T-cell (primary cell): ENCODE measurements around the gene MRPS9. TPM values are rescaled to one million over a fixed set of nuclear protein-coding genes. Genes with fewer than 3 reads are reported as not detected.

ENCODE experiments used
- ATAC-seq, 4 experiments: fragments of 200-7000 bp in 3 of 4; fragments of 150-1000 bp in 1 of 4; cut with Tn5 transposase; replicated peaks in 1 of 4; 1 replicate in 3 of 4; 2 replicates in 1 of 4; pipeline ENCODE4 v1.10.0; 2021; ENCODE audit warnings: moderate library complexity in 3 of 4, mild to moderate bottlenecking in 2 of 4, moderate number of reproducible peaks in 1 of 4
- CTCF ChIA-PET, 2 donors: fragments of 300-600 bp; sonication (Branson Sonifier 250); formaldehyde crosslinking; loops; one replicate each; lab custom pipeline; 2022; ENCODE audit warnings: antibody characterized with exemption in 2 of 2; lab: Charles Lee
- POLR2A ChIA-PET, 2 donors: fragments of 300-600 bp; sonication (Branson Sonifier 250); formaldehyde crosslinking; loops; one replicate each; lab custom pipeline; 2022; ENCODE audit warnings: antibody characterized with exemption in 2 of 2; lab: Charles Lee
- DNase-seq, 35 experiments: peaks; one replicate each; pipeline versions ENCODE4 v3.0.0 to v3.0.0-alpha.2; 2013 to 2023
- H3K27ac ChIP-seq: one replicate; pipeline ENCODE4 v1.5.1; 2013; ENCODE audit warnings: low read length
- H3K27me3 ChIP-seq, 2 experiments: replicated peaks in 1 of 2; 1 replicate in 1 of 2; 2 replicates in 1 of 2; pipeline versions ENCODE4 v1.6.1 to v1.7.0; 2013; ENCODE audit warnings: low read length in 1 of 2, mixed read lengths in 1 of 2; ENCODE audit not compliant: control insufficient read depth in 2 of 2, insufficient read depth in 2 of 2; ENCODE audit errors: extremely low read depth in 1 of 2
- H3K36me3 ChIP-seq, 2 donors: 1 replicate in 1 of 2; 2 replicates in 1 of 2; pipeline versions ENCODE4 v1.6.1 to v1.7.0; 2013; ENCODE audit warnings: low read length in 1 of 2; ENCODE audit not compliant: control insufficient read depth in 2 of 2, insufficient read depth in 1 of 2; ENCODE audit errors: extremely low read depth in 1 of 2
- H3K4me1 ChIP-seq, 2 experiments: 1 replicate in 1 of 2; 2 replicates in 1 of 2; pipeline versions ENCODE4 v1.6.1 to v1.7.0; 2013; ENCODE audit warnings: low read length in 2 of 2, mixed read lengths in 1 of 2; ENCODE audit not compliant: insufficient read depth in 2 of 2, control insufficient read depth in 1 of 2; ENCODE audit errors: extremely low read depth in 1 of 2
- H3K4me3 ChIP-seq, 2 donors: 1 replicate in 1 of 2; 2 replicates in 1 of 2; pipeline versions ENCODE4 v1.5.1 to v1.7.0; 2013; ENCODE audit warnings: mild to moderate bottlenecking in 2 of 2, low read length in 1 of 2, moderate library complexity in 1 of 2; ENCODE audit not compliant: control insufficient read depth in 1 of 2; ENCODE audit errors: extremely low read depth in 1 of 2
- H3K9me3 ChIP-seq: 2 replicates; pipeline ENCODE4 v1.7.0; 2013
- H3K27ac Mint-ChIP-seq, 2 donors: one replicate each; pipeline ENCODE4 v1.8.0; 2020 to 2021; ENCODE audit warnings: mild to moderate bottlenecking in 2 of 2, mixed read lengths in 2 of 2
- H3K27me3 Mint-ChIP-seq, 2 donors: one replicate each; pipeline ENCODE4 v1.8.0; 2021 to 2022; ENCODE audit warnings: mixed read lengths in 2 of 2
- H3K36me3 Mint-ChIP-seq: one replicate; pipeline ENCODE4 v1.8.0; 2021; ENCODE audit warnings: mixed read lengths
- H3K4me1 Mint-ChIP-seq, 3 donors: one replicate each; pipeline ENCODE4 v1.8.0; 2020 to 2022; ENCODE audit warnings: mixed read lengths in 3 of 3, mild to moderate bottlenecking in 1 of 3
- H3K4me3 Mint-ChIP-seq, 3 donors: one replicate each; pipeline ENCODE4 v1.8.0; 2020 to 2022; ENCODE audit warnings: mild to moderate bottlenecking in 3 of 3, mixed read lengths in 3 of 3, moderate library complexity in 3 of 3
- H3K9me3 Mint-ChIP-seq, 3 donors: one replicate each; pipeline ENCODE4 v1.8.0; 2020 to 2022; ENCODE audit warnings: mixed read lengths in 3 of 3
- WGBS: methylation state at CpG from one replicate; pipeline ENCODE4 v1.1.5; 2013; ENCODE audit warnings: missing lambda C conversion rate; ENCODE audit not compliant: insufficient coverage; 5-methylcytosine and 5-hydroxymethylcytosine counted together
- total RNA-seq, 35 experiments: library from RNA in 6 of 35; stranded (reverse) in 6 of 35; fragments of 120-200 nt in 1 of 35; gene quantifications; one replicate each; pipeline versions ENCODE4 v1.2.1 to v1.2.4 and lab custom pipeline; 2013 to 2026

MRPS9 gene
- total RNA-seq, 5 donors from 2014 or later (not counting 1 experiment from before 2014, with no cell fraction given): 14.0 to 24.9 (median 19.5) TPM

GRCh38 chr2:105110295-105110829, 72.5 kb downstream of the MRPS9 start:
- Histone ChIP-seq H3K27ac (no peak overlapping the region), H3K4me1 (no peaks in the 10 kb centered on the region), H3K27me3 (no peaks in the 10 kb centered on the region), H3K36me3 (no peaks in the 10 kb centered on the region), H3K4me3 (no peak overlapping the region), H3K9me3 (no peaks in the 10 kb centered on the region)
- no peaks in the 10 kb centered on the region for H3K27me3 Mint-ChIP-seq
- ChIA-PET CTCF (interaction anchor here (1.2 to 1.5 kb wide), 2 partner anchors 13 to 127 kb away, joined by 4 to 6 read pairs; no protein-coding TSS in a partner anchor), POLR2A (no interaction called here)
- no peak for DNase-seq
- no peaks in the 10 kb centered on the region for H3K4me1 Mint-ChIP-seq
- WGBS: no CpG with 5 or more reads among the region's 5 CpGs
- peaks cover 6% of the 10 kb centered on the region for H3K36me3 Mint-ChIP-seq
- H3K27ac Mint-ChIP-seq: no peak overlapping the region
- no peak for ATAC-seq
- H3K9me3 Mint-ChIP-seq: no peaks in the 10 kb centered on the region
- no peak overlapping the region for H3K4me3 Mint-ChIP-seq

- no peak overlapping the region for H3K27ac Mint-ChIP-seq
- no peaks in the 10 kb centered on the region for H3K9me3 Mint-ChIP-seq
- no peaks in the 10 kb centered on the region for H3K27me3 Mint-ChIP-seq
- no peaks in the 10 kb centered on the region for H3K4me1 Mint-ChIP-seq
- Histone ChIP-seq H3K4me3 (no peak overlapping the region), H3K36me3 (no peaks in the 10 kb centered on the region), H3K27me3 (no peaks in the 10 kb centered on the region), H3K9me3 (no peaks in the 10 kb centered on the region), H3K27ac (no peak overlapping the region), H3K4me1 (no peaks in the 10 kb centered on the region)
- CTCF ChIA-PET: interaction anchor here (1.2 to 1.5 kb wide), 2 partner anchors 14 to 126 kb away, joined by 4 to 6 read pairs; no protein-coding TSS in a partner anchor
- no peak for DNase-seq
- no peak overlapping the region for H3K4me3 Mint-ChIP-seq
- POLR2A ChIA-PET: no interaction called here
- 95% methylated on average over 10 of the region's 15 CpGs for WGBS
- peaks cover 6% of the 10 kb centered on the region for H3K36me3 Mint-ChIP-seq
- ATAC-seq: no peak
Observed at GRCh38 chr2:105111365-105112150, 73.7 kb downstream of the MRPS9 start.

GRCh38 chr2:105112345-105112744, 74.5 kb downstream of the MRPS9 start:
- H3K9me3 Mint-ChIP-seq: no peaks in the 10 kb centered on the region
- Histone ChIP-seq H3K27me3 (no peaks in the 10 kb centered on the region), H3K9me3 (no peaks in the 10 kb centered on the region), H3K36me3 (no peaks in the 10 kb centered on the region), H3K27ac (no peak overlapping the region), H3K4me3 (no peak overlapping the region), H3K4me1 (no peaks in the 10 kb centered on the region)
- H3K36me3 Mint-ChIP-seq: peaks cover 6% of the 10 kb centered on the region
- DNase-seq: no peak
- H3K4me3 Mint-ChIP-seq: no peak overlapping the region
- WGBS: 92% methylated on average over 12 of the region's 12 CpGs
- no peak for ATAC-seq
- no peaks in the 10 kb centered on the region for H3K27me3 Mint-ChIP-seq
- H3K4me1 Mint-ChIP-seq: no peaks in the 10 kb centered on the region
- H3K27ac Mint-ChIP-seq: no peak overlapping the region
- ChIA-PET CTCF (no interaction called here), POLR2A (no interaction called here)

GRCh38 chr2:105113616-105114291, 75.9 kb downstream of the MRPS9 start:
- ATAC-seq (no peak), DNase-seq (no peak)
- ChIA-PET CTCF (interaction anchor here (0.6 to 4.0 kb wide), 6 partner anchors 15 to 124 kb away, joined by 3 to 46 read pairs (median 4); no protein-coding TSS in a partner anchor), POLR2A (interaction anchor here in 1 of 2 donors (0.5 to 0.7 kb wide), 2 partner anchors 42 to 1200 kb away, joined by 3 to 4 read pairs; no protein-coding TSS in a partner anchor)
- H3K4me1 ChIP-seq: no peaks in the 10 kb centered on the region
- H3K9me3 ChIP-seq: no peaks in the 10 kb centered on the region
- Mint-ChIP-seq H3K4me3 (no peak overlapping the region), H3K4me1 (no peaks in the 10 kb centered on the region), H3K36me3 (peaks cover 6% of the 10 kb centered on the region), H3K27ac (no peak overlapping the region), H3K27me3 (no peaks in the 10 kb centered on the region), H3K9me3 (no peaks in the 10 kb centered on the region)
- H3K27me3 ChIP-seq: no peaks in the 10 kb centered on the region
- H3K4me3 ChIP-seq: no peak overlapping the region
- WGBS: 83% methylated on average over 1 of the region's 4 CpGs
- no peaks in the 10 kb centered on the region for H3K36me3 ChIP-seq
- H3K27ac ChIP-seq: no peak overlapping the region

- H3K4me3 ChIP-seq: no peak overlapping the region
- H3K4me3 Mint-ChIP-seq: no peak overlapping the region
- 0% methylated on average over 2 of the region's 4 CpGs for WGBS
- H3K27ac ChIP-seq: no peak overlapping the region
- CTCF ChIA-PET: interaction anchor here (0.6 to 4.0 kb wide), 6 partner anchors 20 to 123 kb away, joined by 3 to 46 read pairs (median 4); no protein-coding TSS in a partner anchor
- ATAC-seq (peak in 1 of 4 experiments; percentile 48), DNase-seq (peak in 2 of 35 experiments; percentile 2 to 57)
- POLR2A ChIA-PET: no interaction called here
- H3K4me1 ChIP-seq: no peaks in the 10 kb centered on the region
- no peaks in the 10 kb centered on the region for H3K27me3 Mint-ChIP-seq
- H3K9me3 ChIP-seq: no peaks in the 10 kb centered on the region
- peaks cover 10% of the 10 kb centered on the region for H3K36me3 Mint-ChIP-seq
- H3K9me3 Mint-ChIP-seq: no peaks in the 10 kb centered on the region
- no peaks in the 10 kb centered on the region for H3K27me3 ChIP-seq
- no peaks in the 10 kb centered on the region for H3K36me3 ChIP-seq
- no peaks in the 10 kb centered on the region for H3K4me1 Mint-ChIP-seq
- H3K27ac Mint-ChIP-seq: no peak overlapping the region
Observed at GRCh38 chr2:105114551-105114950, 76.7 kb downstream of the MRPS9 start.

- Mint-ChIP-seq H3K9me3 (no peaks in the 10 kb centered on the region), H3K27me3 (no peaks in the 10 kb centered on the region)
Observed at GRCh38 chr2:105116348-105116747, 78.5 kb downstream of the MRPS9 start.

More at GRCh38 chr2:105116348-105116747, 78.5 kb downstream of the MRPS9 start:
- Histone ChIP-seq H3K9me3 (no peaks in the 10 kb centered on the region), H3K36me3 (no peaks in the 10 kb centered on the region), H3K27ac (no peak overlapping the region), H3K27me3 (no peaks in the 10 kb centered on the region), H3K4me1 (no peaks in the 10 kb centered on the region), H3K4me3 (no peak overlapping the region)
- H3K4me1 Mint-ChIP-seq: no peaks in the 10 kb centered on the region
- ChIA-PET POLR2A (no interaction called here), CTCF (interaction anchor here (0.7 to 4.0 kb wide), 6 partner anchors 64 to 179 kb away, joined by 3 to 46 read pairs (median 3); no protein-coding TSS in a partner anchor)
- no peak for ATAC-seq
- WGBS: 92% methylated on average over 3 of the region's 5 CpGs
- peaks cover 17% of the 10 kb centered on the region for H3K36me3 Mint-ChIP-seq
- no peak overlapping the region for H3K4me3 Mint-ChIP-seq
- H3K27ac Mint-ChIP-seq: no peak overlapping the region
- no peak for DNase-seq
